Vagina (tissue), 2 donors: Measurements from ENCODE around the gene HARS2.

Experiments used
- CTCF ChIP-seq, 3 experiments: fragments of 450-650 bp in 2 of 3; fragments of 200-600 bp in 1 of 3; sonication (generic) in 1 of 3; IDR thresholded peaks; one replicate each; pipeline ENCODE4 v1.5.1; 2017 to 2019; ENCODE audit warnings: antibody characterized with exemption in 3 of 3, mild to moderate bottlenecking in 2 of 3, moderate library complexity in 2 of 3
- POLR2AphosphoS5 ChIP-seq, 2 donors: sonication (generic); formaldehyde crosslinking; IDR thresholded peaks; one replicate each; pipeline ENCODE4 v1.9.0; 2017; ENCODE audit warnings: antibody characterized with exemption in 2 of 2, mild to moderate bottlenecking in 2 of 2, low read depth in 1 of 2; ENCODE audit not compliant: insufficient read depth in 1 of 2

GRCh38 chr5:140733098-140733497 is 41.8 kb downstream of the HARS2 start:
- TF ChIP-seq CTCF (IDR thresholded peaks at IDR 0.05) (no peak), POLR2AphosphoS5 (IDR thresholded peaks at IDR 0.05; ENCODE audit: insufficient read depth in 1 of 2, low read depth in 1 of 2) (no peak)
